ENCODE results near the gene GLG1. TPM values are rescaled to one million over a fixed set of nuclear protein-coding genes. Genes with fewer than 3 reads are reported as not detected.

Gene GLG1
- total and polyA plus RNA-seq, 2 donors (not counting 3 experiments of a cell fraction or from before 2014, with no cell fraction given), result 86.3 to 165 TPM

DNA sequence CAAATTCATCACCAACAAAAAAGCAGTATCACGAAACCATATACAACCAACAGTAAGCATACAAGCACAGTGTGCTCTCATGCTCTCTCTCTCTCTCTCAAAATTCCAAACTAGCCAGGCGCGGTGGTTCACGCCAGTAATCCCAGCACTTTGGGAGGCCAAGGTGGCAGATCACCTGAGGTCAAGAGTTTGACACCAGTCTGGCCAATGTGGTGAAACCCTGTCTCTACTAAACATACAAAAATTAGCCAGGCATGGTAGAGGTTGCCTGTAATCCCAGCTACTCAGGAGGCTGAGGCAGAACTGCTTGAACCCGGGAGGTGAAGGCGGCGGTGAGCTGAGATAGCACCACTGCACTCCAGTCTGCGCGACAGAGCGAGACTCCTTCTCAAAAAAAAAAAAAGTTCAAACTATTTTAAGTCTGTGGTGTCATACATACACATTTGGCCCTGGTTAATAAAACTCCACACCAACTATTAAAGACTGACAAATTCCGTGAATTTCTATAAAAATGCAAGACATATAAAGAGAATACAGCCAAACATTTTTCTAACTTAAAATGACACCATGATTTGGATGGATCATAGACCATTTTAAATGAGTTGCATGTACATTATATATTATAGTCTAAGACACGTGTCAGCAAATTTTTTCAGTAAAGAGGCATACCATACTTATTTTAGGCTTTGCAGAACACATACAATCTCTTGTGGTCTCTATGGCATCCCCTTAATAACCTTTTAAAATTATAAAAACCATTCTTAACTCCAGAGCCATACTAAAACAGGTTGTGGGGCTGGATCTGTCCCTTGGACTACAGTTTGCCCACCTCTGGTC lies 30.9 kb downstream of the GLG1 start:
- H4K20me1 ChIP-seq (replicated peaks; ENCODE audit: control insufficient read depth, extremely low read depth, insufficient read depth, low read length), result no peaks in the 10 kb centered on the region
- no peak for FAIRE-seq
- no peaks in the 10 kb centered on the region for H3K9me3 ChIP-seq (replicated peaks; ENCODE audit: control insufficient read depth, insufficient read depth, low read length)
- no peaks in the 10 kb centered on the region for H3K36me3 ChIP-seq (ENCODE audit: control insufficient read depth in 2 of 2, extremely low read depth in 1 of 2, insufficient read depth in 2 of 2, low read length in 2 of 2)
- no peak overlapping the region for H3K4me2 ChIP-seq (ENCODE audit: insufficient read depth, low read length)
- dilution Hi-C loops (cut with MboI; ENCODE audit: extremely low pct_ligation_motif_present, low sequenced_read_pairs), result no loop called here
- H2AFZ ChIP-seq (ENCODE audit: low read depth, low read length), result no peak overlapping the region
- no peak overlapping the region for H3K4me3 ChIP-seq (replicated peaks in 1 of 3; ENCODE audit: insufficient read depth in 1 of 3, low read depth in 1 of 3, low read length in 3 of 3)
- no peak overlapping the region for H3K27ac ChIP-seq (ENCODE audit: insufficient read depth, low read depth, low read length)
- H3K9me1 ChIP-seq (replicated peaks; ENCODE audit: control insufficient read depth, extremely low read depth, insufficient read depth, low read length), result no peaks in the 10 kb centered on the region
- no peak for DNase-seq (ENCODE audit: low read depth, low spot score)
- H3K9ac ChIP-seq (replicated peaks; ENCODE audit: extremely low read depth, insufficient read depth, low read length), result no peak overlapping the region
- peaks cover 16% of the 10 kb centered on the region for H3K4me1 ChIP-seq (ENCODE audit: control insufficient read depth, extremely low read depth, insufficient read depth, low read length)
- no TSS peak for BruUV-seq (replicated peaks)
- H3K27me3 ChIP-seq (ENCODE audit: control insufficient read depth in 2 of 2, insufficient read depth in 2 of 2, low read length in 2 of 2), result no peaks in the 10 kb centered on the region
- ChIA-PET POLR2A (no interaction called here), CTCF (interaction anchor here (1.1 kb wide), 1 partner anchor 11 kb away, joined by 3 read pairs; no protein-coding TSS in a partner anchor)
- intact Hi-C loops (cut with micrococcal nuclease), result no loop called here
- TF ChIP-seq POLR2AphosphoS5 (IDR thresholded peaks at IDR 0.05; ENCODE audit: insufficient read depth, low read depth, low read length) (no peak), GATA2 (IDR thresholded peaks at IDR 0.05; ENCODE audit: insufficient read depth, insufficient read length, low read depth, low read length) (no peak), EZH2 (IDR thresholded peaks at IDR 0.05; ENCODE audit: borderline replicate concordance, low read depth, low read length, severe bottlenecking) (no peak), FOS (IDR thresholded peaks at IDR 0.05; ENCODE audit: borderline replicate concordance, insufficient read depth, low read length) (no peak), JUN (IDR thresholded peaks at IDR 0.05; ENCODE audit: borderline replicate concordance, insufficient read depth, insufficient read length, low read depth) (no peak), POLR2A (IDR thresholded peaks at IDR 0.05; ENCODE audit: low read depth, low read length) (no peak), MYC (IDR thresholded peaks at IDR 0.05; ENCODE audit: low read depth, low read length) (no peak)
- TF ChIP-seq, protein P1, sequence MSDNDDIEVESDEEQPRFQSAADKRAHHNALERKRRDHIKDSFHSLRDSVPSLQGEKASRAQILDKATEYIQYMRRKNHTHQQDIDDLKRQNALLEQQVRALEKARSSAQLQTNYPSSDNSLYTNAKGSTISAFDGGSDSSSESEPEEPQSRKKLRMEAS (IDR thresholded peaks at IDR 0.05; ENCODE audit: insufficient read depth, insufficient read length), result no peak
- TF ChIP-seq, protein P2, sequence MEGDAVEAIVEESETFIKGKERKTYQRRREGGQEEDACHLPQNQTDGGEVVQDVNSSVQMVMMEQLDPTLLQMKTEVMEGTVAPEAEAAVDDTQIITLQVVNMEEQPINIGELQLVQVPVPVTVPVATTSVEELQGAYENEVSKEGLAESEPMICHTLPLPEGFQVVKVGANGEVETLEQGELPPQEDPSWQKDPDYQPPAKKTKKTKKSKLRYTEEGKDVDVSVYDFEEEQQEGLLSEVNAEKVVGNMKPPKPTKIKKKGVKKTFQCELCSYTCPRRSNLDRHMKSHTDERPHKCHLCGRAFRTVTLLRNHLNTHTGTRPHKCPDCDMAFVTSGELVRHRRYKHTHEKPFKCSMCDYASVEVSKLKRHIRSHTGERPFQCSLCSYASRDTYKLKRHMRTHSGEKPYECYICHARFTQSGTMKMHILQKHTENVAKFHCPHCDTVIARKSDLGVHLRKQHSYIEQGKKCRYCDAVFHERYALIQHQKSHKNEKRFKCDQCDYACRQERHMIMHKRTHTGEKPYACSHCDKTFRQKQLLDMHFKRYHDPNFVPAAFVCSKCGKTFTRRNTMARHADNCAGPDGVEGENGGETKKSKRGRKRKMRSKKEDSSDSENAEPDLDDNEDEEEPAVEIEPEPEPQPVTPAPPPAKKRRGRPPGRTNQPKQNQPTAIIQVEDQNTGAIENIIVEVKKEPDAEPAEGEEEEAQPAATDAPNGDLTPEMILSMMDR (IDR thresholded peaks at IDR 0.05; ENCODE audit: extremely low read depth in 1 of 2, insufficient read depth in 1 of 2, low read depth in 1 of 2, low read length in 2 of 2), result no peak
- peaks cover 75% of the 10 kb centered on the region for H3K79me2 ChIP-seq (ENCODE audit: control insufficient read depth, insufficient read depth, low read length)

Measured in endothelial cell of umbilical vein (primary cell).